ENCODE results near the gene PRAF2.

DNA sequence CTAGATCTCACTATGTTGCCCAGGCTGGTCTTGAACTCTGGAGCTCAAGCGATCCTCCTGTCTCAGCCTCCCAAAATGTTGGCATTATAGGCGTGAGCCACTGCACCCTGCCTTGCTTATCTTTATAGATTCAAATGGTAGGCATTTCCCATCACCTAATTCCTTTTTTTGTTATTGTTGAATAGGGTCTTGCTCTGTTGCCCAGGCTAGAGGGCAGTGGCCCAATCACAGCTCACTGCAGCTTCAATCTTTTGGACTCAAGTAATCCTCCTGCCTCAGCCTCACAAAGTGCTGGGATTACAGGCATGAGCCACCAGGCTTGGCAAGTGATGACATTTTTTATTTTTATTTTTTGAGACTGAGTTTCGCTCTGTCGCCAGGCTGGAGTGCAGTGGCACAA is 22.6 kb upstream of the PRAF2 start:
- TF ChIP-seq EHMT2 (IDR thresholded peaks at IDR 0.05; ENCODE audit: borderline replicate concordance, low read depth, low read length) (no peak), KDM6A (CRISPR knock-in tag; IDR thresholded peaks at IDR 0.05; ENCODE audit: low read depth) (no peak), KLF6 (CRISPR knock-in tag; IDR thresholded peaks at IDR 0.05) (no peak), NR3C1 (CRISPR knock-in tag; IDR thresholded peaks at IDR 0.05) (no peak), ZNF572 (CRISPR knock-in tag; IDR thresholded peaks at IDR 0.05) (no peak), CREM (IDR thresholded peaks at IDR 0.05) (no peak), CREM (CRISPR knock-in tag; IDR thresholded peaks at IDR 0.05) (no peak)
- TF ChIP-seq, protein P1, sequence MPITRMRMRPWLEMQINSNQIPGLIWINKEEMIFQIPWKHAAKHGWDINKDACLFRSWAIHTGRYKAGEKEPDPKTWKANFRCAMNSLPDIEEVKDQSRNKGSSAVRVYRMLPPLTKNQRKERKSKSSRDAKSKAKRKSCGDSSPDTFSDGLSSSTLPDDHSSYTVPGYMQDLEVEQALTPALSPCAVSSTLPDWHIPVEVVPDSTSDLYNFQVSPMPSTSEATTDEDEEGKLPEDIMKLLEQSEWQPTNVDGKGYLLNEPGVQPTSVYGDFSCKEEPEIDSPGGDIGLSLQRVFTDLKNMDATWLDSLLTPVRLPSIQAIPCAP (CRISPR knock-in tag; IDR thresholded peaks at IDR 0.05; ENCODE audit: low read depth): no peak
- TF ChIP-seq, protein P2, sequence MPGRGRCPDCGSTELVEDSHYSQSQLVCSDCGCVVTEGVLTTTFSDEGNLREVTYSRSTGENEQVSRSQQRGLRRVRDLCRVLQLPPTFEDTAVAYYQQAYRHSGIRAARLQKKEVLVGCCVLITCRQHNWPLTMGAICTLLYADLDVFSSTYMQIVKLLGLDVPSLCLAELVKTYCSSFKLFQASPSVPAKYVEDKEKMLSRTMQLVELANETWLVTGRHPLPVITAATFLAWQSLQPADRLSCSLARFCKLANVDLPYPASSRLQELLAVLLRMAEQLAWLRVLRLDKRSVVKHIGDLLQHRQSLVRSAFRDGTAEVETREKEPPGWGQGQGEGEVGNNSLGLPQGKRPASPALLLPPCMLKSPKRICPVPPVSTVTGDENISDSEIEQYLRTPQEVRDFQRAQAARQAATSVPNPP (CRISPR knock-in tag; IDR thresholded peaks at IDR 0.05): no peak
